ENCODE data around the gene OLFML2A. TPM values are rescaled to one million over a fixed set of nuclear protein-coding genes. Genes with fewer than 3 reads are reported as not detected.

Gene OLFML2A
- total RNA-seq, 1 experiment from 2014 or later = not detected

GRCh38 chr9:124790301-124790700 lies 13.4 kb downstream of the OLFML2A start:
- Histone ChIP-seq H3K9me3 (ENCODE audit: low read length) (no peaks in the 10 kb centered on the region), H4K20me1 (ENCODE audit: insufficient read depth, low read depth, low read length) (no peaks in the 10 kb centered on the region), H2AFZ (ENCODE audit: low read length) (no peak overlapping the region), H3K4me1 (ENCODE audit: low read length) (no peaks in the 10 kb centered on the region), H3K79me2 (ENCODE audit: low read length) (no peaks in the 10 kb centered on the region), H3K4me3 (ENCODE audit: low read length) (no peak overlapping the region), H3K9ac (ENCODE audit: low read length) (no peak overlapping the region), H3K4me2 (ENCODE audit: low read depth, low read length, poor library complexity, severe bottlenecking) (no peak overlapping the region), H3K36me3 (ENCODE audit: insufficient read depth, low read length) (no peaks in the 10 kb centered on the region), H3K27ac (ENCODE audit: low read length) (no peak overlapping the region), H3K9me2 (replicated peaks; ENCODE audit: insufficient read depth, low read length) (no peaks in the 10 kb centered on the region), H3K27me3 (ENCODE audit: low read length) (no peaks in the 10 kb centered on the region)
- no peak for DNase-seq

- Histone ChIP-seq H3K27me3 (ENCODE audit: low read length) (no peaks in the 10 kb centered on the region), H3K4me3 (ENCODE audit: low read length) (no peak overlapping the region), H4K20me1 (ENCODE audit: insufficient read depth, low read depth, low read length) (no peaks in the 10 kb centered on the region), H3K9me3 (ENCODE audit: low read length) (no peaks in the 10 kb centered on the region), H3K9me2 (replicated peaks; ENCODE audit: insufficient read depth, low read length) (no peaks in the 10 kb centered on the region), H3K79me2 (ENCODE audit: low read length) (no peaks in the 10 kb centered on the region), H3K4me1 (ENCODE audit: low read length) (no peaks in the 10 kb centered on the region), H3K4me2 (ENCODE audit: low read depth, low read length, poor library complexity, severe bottlenecking) (no peak overlapping the region), H2AFZ (ENCODE audit: low read length) (no peak overlapping the region), H3K9ac (ENCODE audit: low read length) (no peak overlapping the region), H3K36me3 (ENCODE audit: insufficient read depth, low read length) (no peaks in the 10 kb centered on the region), H3K27ac (ENCODE audit: low read length) (no peak overlapping the region)
- no peak for DNase-seq
These were observed 14.0 kb downstream of the OLFML2A start for GRCh38 chr9:124790801-124791505.

- no peaks in the 10 kb centered on the region for H4K20me1 ChIP-seq (ENCODE audit: insufficient read depth, low read depth, low read length)
- H3K9me2 ChIP-seq (replicated peaks; ENCODE audit: insufficient read depth, low read length) = no peaks in the 10 kb centered on the region
- H3K9me3 ChIP-seq (ENCODE audit: low read length) = no peaks in the 10 kb centered on the region
- no peak for DNase-seq
- no peaks in the 10 kb centered on the region for H3K4me1 ChIP-seq (ENCODE audit: low read length)
- H2AFZ ChIP-seq (ENCODE audit: low read length) = no peak overlapping the region
- H3K79me2 ChIP-seq (ENCODE audit: low read length) = no peaks in the 10 kb centered on the region
- no peaks in the 10 kb centered on the region for H3K36me3 ChIP-seq (ENCODE audit: insufficient read depth, low read length)
- H3K4me3 ChIP-seq (ENCODE audit: low read length) = no peak overlapping the region
- H3K27ac ChIP-seq (ENCODE audit: low read length) = no peak overlapping the region
- H3K9ac ChIP-seq (ENCODE audit: low read length) = no peak overlapping the region
- no peaks in the 10 kb centered on the region for H3K27me3 ChIP-seq (ENCODE audit: low read length)
- no peak overlapping the region for H3K4me2 ChIP-seq (ENCODE audit: low read depth, low read length, poor library complexity, severe bottlenecking)
These were observed 15.5 kb downstream of the OLFML2A start for GRCh38 chr9:124792257-124793014.

- no peak overlapping the region for H3K27ac ChIP-seq (ENCODE audit: low read length)
- no peaks in the 10 kb centered on the region for H3K9me3 ChIP-seq (ENCODE audit: low read length)
- no peaks in the 10 kb centered on the region for H3K9me2 ChIP-seq (replicated peaks; ENCODE audit: insufficient read depth, low read length)
- H3K4me1 ChIP-seq (ENCODE audit: low read length) = no peaks in the 10 kb centered on the region
- H3K79me2 ChIP-seq (ENCODE audit: low read length) = no peaks in the 10 kb centered on the region
- no peaks in the 10 kb centered on the region for H3K36me3 ChIP-seq (ENCODE audit: insufficient read depth, low read length)
- no peak for DNase-seq
- H3K9ac ChIP-seq (ENCODE audit: low read length) = no peak overlapping the region
- H3K27me3 ChIP-seq (ENCODE audit: low read length) = no peaks in the 10 kb centered on the region
- no peaks in the 10 kb centered on the region for H4K20me1 ChIP-seq (ENCODE audit: insufficient read depth, low read depth, low read length)
- no peak overlapping the region for H2AFZ ChIP-seq (ENCODE audit: low read length)
- no peak overlapping the region for H3K4me3 ChIP-seq (ENCODE audit: low read length)
- no peak overlapping the region for H3K4me2 ChIP-seq (ENCODE audit: low read depth, low read length, poor library complexity, severe bottlenecking)
These were observed 16.1 kb downstream of the OLFML2A start for GRCh38 chr9:124793015-124793541.

- H3K27ac ChIP-seq (ENCODE audit: low read length) = no peak overlapping the region
- no peak overlapping the region for H3K4me2 ChIP-seq (ENCODE audit: low read depth, low read length, poor library complexity, severe bottlenecking)
- no peaks in the 10 kb centered on the region for H4K20me1 ChIP-seq (ENCODE audit: insufficient read depth, low read depth, low read length)
- no peak overlapping the region for H3K9ac ChIP-seq (ENCODE audit: low read length)
- no peak overlapping the region for H3K4me3 ChIP-seq (ENCODE audit: low read length)
- no peaks in the 10 kb centered on the region for H3K79me2 ChIP-seq (ENCODE audit: low read length)
- no peaks in the 10 kb centered on the region for H3K36me3 ChIP-seq (ENCODE audit: insufficient read depth, low read length)
- no peaks in the 10 kb centered on the region for H3K9me3 ChIP-seq (ENCODE audit: low read length)
- no peaks in the 10 kb centered on the region for H3K27me3 ChIP-seq (ENCODE audit: low read length)
- no peaks in the 10 kb centered on the region for H3K9me2 ChIP-seq (replicated peaks; ENCODE audit: insufficient read depth, low read length)
- no peak for DNase-seq
- peaks cover under 1% of the 10 kb centered on the region; the same call in 1 of the 2 replicates for H3K4me1 ChIP-seq (ENCODE audit: low read length)
- no peak overlapping the region for H2AFZ ChIP-seq (ENCODE audit: low read length)
These were observed 18.1 kb downstream of the OLFML2A start for GRCh38 chr9:124794902-124795491.

- no peak overlapping the region for H3K27ac ChIP-seq (ENCODE audit: low read length)
- no peak overlapping the region for H3K4me3 ChIP-seq (ENCODE audit: low read length)
- H3K27me3 ChIP-seq (ENCODE audit: low read length) = no peaks in the 10 kb centered on the region
- no peaks in the 10 kb centered on the region for H3K79me2 ChIP-seq (ENCODE audit: low read length)
- no peak for DNase-seq
- no peaks in the 10 kb centered on the region for H3K36me3 ChIP-seq (ENCODE audit: insufficient read depth, low read length)
- no peaks in the 10 kb centered on the region for H4K20me1 ChIP-seq (ENCODE audit: insufficient read depth, low read depth, low read length)
- peaks cover 6% of the 10 kb centered on the region for H3K4me1 ChIP-seq (ENCODE audit: low read length)
- H3K9me2 ChIP-seq (replicated peaks; ENCODE audit: insufficient read depth, low read length) = no peaks in the 10 kb centered on the region
- H3K4me2 ChIP-seq (ENCODE audit: low read depth, low read length, poor library complexity, severe bottlenecking) = no peak overlapping the region
- H3K9me3 ChIP-seq (ENCODE audit: low read length) = no peaks in the 10 kb centered on the region
- no peak overlapping the region for H2AFZ ChIP-seq (ENCODE audit: low read length)
- no peak overlapping the region for H3K9ac ChIP-seq (ENCODE audit: low read length)
These were observed 19.0 kb downstream of the OLFML2A start for GRCh38 chr9:124795881-124796431.

- H3K4me1 ChIP-seq (ENCODE audit: low read length) = peaks cover 6% of the 10 kb centered on the region
- H3K79me2 ChIP-seq (ENCODE audit: low read length) = no peaks in the 10 kb centered on the region
- H4K20me1 ChIP-seq (ENCODE audit: insufficient read depth, low read depth, low read length) = no peaks in the 10 kb centered on the region
- H3K9ac ChIP-seq (ENCODE audit: low read length) = no peak overlapping the region
- H3K27me3 ChIP-seq (ENCODE audit: low read length) = no peaks in the 10 kb centered on the region
- no peak overlapping the region for H3K4me3 ChIP-seq (ENCODE audit: low read length)
- DNase-seq = no peak
- H3K9me3 ChIP-seq (ENCODE audit: low read length) = no peaks in the 10 kb centered on the region
- no peak overlapping the region for H2AFZ ChIP-seq (ENCODE audit: low read length)
- no peaks in the 10 kb centered on the region for H3K9me2 ChIP-seq (replicated peaks; ENCODE audit: insufficient read depth, low read length)
- no peak overlapping the region for H3K4me2 ChIP-seq (ENCODE audit: low read depth, low read length, poor library complexity, severe bottlenecking)
- no peak overlapping the region for H3K27ac ChIP-seq (ENCODE audit: low read length)
- no peaks in the 10 kb centered on the region for H3K36me3 ChIP-seq (ENCODE audit: insufficient read depth, low read length)
These were observed 20.6 kb downstream of the OLFML2A start for GRCh38 chr9:124797343-124798103.
